HG03280 (cell line): ENCODE results near the gene RSPH1.

ENCODE experiments used
- ATAC-seq: cut with Tn5 transposase; IDR thresholded peaks from one replicate; pipeline ENCODE4 v1.9.1; 2021; ENCODE audit warnings: mild to moderate bottlenecking, moderate library complexity; ENCODE audit not compliant: unreplicated experiment

RSPH1 gene

DNA sequence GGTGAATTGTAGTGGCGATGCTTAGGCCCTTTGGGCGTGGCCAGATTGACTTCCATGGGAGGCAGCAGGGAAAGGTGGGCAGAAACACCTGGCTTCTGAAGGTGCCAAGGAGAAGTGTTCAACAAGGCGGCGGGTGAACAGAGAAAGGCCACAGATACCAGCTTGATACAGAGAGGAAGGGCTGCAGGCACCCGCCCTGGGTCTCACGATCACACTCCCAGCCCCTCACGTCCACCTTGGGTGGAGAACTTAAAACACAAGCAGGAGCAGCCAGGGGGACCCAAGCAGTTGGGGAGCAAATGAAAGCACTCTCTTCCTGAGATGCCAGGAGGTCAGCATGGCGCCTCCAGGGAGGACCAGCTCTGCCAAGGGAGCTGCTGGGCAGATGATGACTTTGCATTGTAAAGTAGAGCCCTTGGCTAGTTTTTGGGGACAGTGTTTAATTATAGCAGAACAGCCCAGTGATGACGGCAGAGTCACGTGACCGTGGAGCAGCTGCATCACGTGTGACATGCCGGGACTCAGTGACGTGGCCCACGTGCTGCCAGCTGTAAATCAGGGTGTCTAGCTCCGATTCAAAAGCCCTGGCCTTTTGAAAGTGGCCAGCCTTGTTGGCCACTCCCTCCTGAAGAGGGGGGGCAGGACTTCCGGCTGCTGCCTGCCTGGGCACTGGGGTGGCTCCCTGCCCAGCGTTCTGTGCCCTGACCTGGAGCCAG, 36.6 kb upstream of the RSPH1 start:
- ATAC-seq, result no peak

GRCh38 chr21:42531771-42532170, 35.7 kb upstream of the RSPH1 start:
- no peak for ATAC-seq

DNA sequence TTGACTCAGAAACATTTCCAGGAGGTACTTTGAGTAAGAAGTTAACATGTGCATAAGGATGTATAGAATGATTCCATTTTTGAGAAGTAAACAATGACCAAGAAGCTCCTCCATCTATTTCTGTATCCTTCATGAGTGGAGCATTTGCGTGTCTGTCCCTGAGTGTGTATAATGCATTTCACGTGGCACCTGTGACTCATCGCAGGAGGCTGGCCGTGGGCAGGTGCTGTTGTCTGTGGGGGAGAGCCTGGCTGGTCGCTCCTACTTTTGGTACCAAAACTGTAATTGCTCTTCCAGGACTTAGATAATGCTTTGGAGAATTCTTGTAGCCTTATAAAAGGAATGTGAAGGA, 34.1 kb upstream of the RSPH1 start:
- ATAC-seq, result no peak

DNA sequence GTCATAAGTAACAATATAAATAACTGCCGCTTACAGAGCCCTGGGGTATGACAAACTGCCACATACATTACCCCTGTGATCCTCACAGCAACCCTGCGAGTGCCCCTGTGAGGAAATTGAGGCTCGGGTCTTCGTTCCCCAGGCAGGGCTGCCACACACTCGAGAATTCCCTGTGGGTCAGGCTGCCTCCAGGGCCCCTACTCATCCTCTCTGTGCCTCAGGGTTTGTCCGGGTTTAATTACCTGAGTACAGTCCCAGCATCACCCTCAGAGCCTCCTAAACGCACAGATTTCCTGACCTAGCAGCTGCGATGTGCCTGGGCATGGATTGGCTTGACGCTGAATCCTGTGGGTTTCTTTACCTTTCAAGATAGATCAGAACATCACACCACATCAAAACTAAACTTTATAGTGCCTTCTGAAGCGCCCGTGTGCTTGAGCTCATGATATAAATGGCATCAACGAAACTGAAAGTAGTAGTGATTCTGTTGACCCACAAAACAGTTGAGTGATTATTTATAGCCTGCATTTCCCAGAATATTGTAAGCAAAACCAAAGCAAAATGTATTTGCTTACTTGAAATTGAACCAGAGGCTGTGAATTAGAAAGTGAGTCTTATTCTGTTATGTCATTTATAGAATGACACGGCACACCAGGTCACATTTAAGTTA, 31.6 kb upstream of the RSPH1 start:
- ATAC-seq, result no peak

DNA sequence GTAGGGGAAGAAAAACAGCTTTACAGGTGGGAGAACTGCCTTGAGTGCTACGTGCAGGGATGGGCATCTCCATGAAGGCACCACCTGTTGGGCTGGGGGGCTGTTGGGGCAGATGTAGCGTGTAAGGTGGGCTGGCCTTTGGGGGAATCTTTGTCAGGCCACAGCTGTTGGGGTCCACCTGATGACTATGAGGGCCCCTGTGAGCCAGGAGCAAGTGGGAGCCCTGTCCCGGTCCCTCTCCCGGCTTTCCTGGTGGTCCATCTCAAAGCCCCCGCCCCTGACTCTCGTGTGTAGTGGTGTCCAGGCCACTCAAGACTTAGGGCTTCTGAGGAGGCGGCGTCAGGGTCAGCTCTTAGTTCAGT, 31.1 kb upstream of the RSPH1 start:
- no peak for ATAC-seq

DNA sequence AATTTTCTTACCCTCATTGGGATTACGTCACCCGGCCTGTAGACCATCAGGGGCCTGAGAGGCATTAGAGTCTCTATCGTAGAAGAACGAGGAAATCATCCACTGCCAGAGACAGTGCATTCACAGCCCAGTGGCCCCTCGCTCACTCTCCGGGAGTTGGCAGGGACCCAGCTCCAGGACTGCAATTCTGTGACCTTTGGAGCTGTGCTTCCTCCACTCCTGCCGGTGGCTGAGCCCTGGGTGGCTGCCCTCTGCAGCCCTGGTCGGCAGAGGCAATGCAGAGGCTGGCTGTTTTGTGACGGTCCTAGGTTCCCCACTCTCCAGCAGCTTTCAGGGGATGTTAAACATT, 30.3 kb upstream of the RSPH1 start:
- ATAC-seq, result no peak

- ATAC-seq, result no peak
Measured at GRCh38 chr21:42525676-42526378, 29.8 kb upstream of the RSPH1 start.

DNA sequence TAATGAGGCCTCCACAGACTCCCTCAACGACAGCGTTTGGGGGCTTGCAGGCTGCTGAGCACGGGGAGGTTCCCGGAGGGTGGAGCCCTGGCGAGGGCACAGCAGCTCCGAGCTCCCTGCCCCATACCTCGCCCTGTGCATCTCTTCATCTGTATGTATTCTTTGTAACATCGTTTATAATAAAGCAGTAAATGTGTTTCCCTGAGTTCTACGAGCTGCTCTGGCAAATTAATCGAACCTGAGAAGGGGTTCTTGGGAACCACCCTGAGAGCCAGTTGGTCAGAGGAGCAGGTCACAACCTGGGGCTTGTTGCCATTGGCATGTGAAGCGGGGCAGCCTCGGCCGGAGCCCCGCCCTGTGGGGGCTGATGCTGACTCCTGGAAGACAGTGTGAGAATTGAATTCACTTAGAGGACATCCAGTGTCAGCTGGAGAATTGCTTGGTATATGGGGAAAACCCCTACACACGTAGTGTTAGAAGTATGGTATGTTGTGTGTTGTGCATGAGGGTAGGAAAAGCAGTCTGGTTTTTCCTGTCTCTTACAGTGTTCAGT, 29.1 kb upstream of the RSPH1 start:
- ATAC-seq, result peak; percentile 27

DNA sequence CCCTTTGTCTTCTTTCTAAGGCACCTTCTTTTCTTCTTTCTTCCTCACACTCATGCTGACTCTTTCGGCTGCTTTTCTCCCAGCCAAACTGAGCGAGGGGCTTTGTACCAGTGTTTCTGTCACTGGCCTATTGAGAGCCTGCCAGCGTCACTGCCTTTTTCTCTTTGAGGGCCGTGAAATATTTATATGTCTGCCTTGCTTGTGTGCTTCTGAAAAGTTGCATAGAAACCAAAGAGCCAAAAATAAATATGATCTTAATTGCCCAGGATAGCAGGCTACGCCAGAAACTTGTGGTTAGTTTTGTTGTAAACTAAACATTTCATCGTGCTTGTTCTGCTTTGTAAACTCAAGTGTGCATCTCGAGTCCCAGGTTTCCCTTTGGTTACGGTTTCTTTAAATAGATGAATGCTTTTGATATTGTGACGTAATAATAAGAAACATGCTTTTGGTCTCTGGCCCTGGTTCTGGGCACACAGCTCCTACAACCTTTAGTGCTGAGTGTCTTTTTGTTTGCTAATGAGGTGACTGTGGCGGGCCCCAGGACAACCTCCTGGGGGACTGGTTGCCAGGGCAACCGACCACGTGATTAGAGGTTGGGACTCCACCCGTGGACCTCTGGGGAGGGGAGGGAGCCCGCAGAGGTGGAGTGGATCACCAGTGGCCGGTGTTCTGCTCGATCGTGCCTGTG, 28.5 kb upstream of the RSPH1 start:
- peak; percentile 73 for ATAC-seq

DNA sequence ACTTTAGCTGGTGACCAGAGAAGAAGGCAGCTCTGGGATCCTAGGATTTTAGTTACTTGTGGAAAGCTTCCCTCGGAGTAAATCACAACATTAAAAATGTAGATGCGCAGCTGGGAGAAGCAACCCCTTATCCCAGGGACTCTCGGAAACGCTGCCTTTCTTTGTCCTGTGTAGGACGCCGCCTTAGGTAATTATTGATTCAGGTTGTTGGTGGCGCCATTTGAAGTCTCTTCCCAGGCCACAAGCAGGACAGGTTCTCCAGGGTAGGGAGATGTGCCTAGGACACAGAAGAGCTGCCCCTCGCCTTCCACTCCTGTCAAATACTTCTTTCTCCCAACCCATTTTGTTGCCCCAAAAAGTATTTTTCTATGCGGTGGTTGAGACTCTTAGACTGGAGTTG, 27.9 kb upstream of the RSPH1 start:
- ATAC-seq, result no peak

- ATAC-seq, result no peak
Measured at GRCh38 chr21:42523211-42523610, 27.2 kb upstream of the RSPH1 start.

- no peak for ATAC-seq
Measured at GRCh38 chr21:42522771-42523170, 26.7 kb upstream of the RSPH1 start.

- no peak for ATAC-seq
Measured at GRCh38 chr21:42522271-42522670, 26.2 kb upstream of the RSPH1 start.

- ATAC-seq, result no peak
Measured at GRCh38 chr21:42521805-42522204, 25.8 kb upstream of the RSPH1 start.

GRCh38 chr21:42521384-42521783, 25.4 kb upstream of the RSPH1 start:
- ATAC-seq, result no peak

DNA sequence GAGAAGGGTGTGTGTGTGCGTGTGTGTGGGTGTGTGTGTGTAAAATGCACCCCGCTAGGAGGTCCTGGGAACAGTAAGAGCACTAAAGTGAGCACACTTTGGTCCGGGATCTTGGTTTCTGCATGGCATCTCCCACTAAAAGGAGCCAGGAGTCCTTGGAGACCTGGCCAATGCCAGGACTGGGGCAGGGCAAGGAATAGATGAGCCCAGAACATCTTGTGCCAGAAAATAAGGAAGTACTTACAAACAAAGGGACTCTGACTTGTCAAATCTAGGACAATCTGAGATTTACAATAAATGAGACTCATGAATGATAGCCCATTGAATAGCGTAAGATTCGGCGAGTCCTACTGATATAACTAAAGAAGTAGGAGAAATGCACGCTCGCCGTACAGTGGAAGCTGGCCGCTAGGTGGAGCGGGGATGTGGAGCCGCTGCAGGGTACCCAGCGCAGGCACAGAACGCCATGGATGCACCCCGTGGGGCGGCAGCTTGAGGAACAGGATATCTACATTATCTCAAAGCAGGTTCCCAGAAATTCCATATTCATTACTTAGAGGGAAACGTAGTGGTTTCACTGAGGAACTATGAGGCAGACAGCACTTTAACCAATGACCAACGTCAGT, 24.7 kb upstream of the RSPH1 start:
- ATAC-seq, result no peak

DNA sequence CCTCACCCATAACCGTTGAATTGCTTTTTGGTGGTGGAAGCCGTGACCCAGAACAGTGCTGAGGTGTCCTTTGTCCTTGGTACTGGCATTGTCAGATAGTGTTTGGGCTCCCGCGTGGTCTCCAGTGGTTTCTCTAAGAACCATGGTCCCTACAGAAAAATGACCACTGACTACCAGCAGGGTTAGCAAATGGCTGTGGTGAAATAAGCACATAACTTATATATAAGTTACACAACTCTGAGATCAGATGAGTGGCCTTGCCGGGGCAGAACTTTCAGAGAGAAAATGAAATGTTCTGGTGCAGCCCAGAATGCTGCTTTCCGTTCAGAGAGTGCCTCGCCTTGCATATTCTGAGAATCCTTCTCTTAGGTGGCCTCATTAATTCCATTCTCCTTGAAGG, 22.6 kb upstream of the RSPH1 start:
- ATAC-seq, result no peak

- no peak for ATAC-seq
Measured at GRCh38 chr21:42518215-42518614, 22.2 kb upstream of the RSPH1 start.

GRCh38 chr21:42515708-42516502, 19.9 kb upstream of the RSPH1 start:
- no peak for ATAC-seq

- ATAC-seq, result no peak
Measured at GRCh38 chr21:42514883-42515228, 18.8 kb upstream of the RSPH1 start.
